Hepatocyte (in vitro differentiated cells): Measurements from ENCODE around the gene C1QTNF9B. TPM values are rescaled to one million over a fixed set of nuclear protein-coding genes. Genes with fewer than 3 reads are reported as not detected.
A peak's percentile ranks its signal among the peaks of the same experiment; 100 is the strongest.
"Not testable (repeated sequence)": the region's sequence is repeated elsewhere in the genome, so short reads cannot be mapped to it uniquely, and the experiment has no call there.

Source experiments
- DNase-seq: peaks from one replicate; pipeline ENCODE4 v3.0.0-alpha.2; 2016; ENCODE audit warnings: low spot score
- H2AFZ ChIP-seq: fragments of 200-600 bp; sonication (generic); 2 replicates; pipeline ENCODE4 v1.6.0; 2016; ENCODE audit warnings: antibody characterized with exemption, mild to moderate bottlenecking
- H3K27ac ChIP-seq: fragments of 200-600 bp; sonication (generic); 2 replicates; pipeline ENCODE4 v1.5.1; 2016; ENCODE audit warnings: mild to moderate bottlenecking
- H3K27me3 ChIP-seq: fragments of 200-600 bp; sonication (generic); 2 replicates; pipeline ENCODE4 v1.6.1; 2016
- H3K36me3 ChIP-seq: fragments of 200-600 bp; sonication (generic); replicated peaks from 2 replicates; pipeline ENCODE4 v1.5.1; 2016; ENCODE audit warnings: low read depth; ENCODE audit not compliant: insufficient read depth
- H3K4me1 ChIP-seq: fragments of 200-600 bp; sonication (generic); 2 replicates; pipeline ENCODE4 v1.5.1; 2016; ENCODE audit warnings: mild to moderate bottlenecking, moderate library complexity; ENCODE audit not compliant: insufficient read depth
- H3K4me2 ChIP-seq: fragments of 200-600 bp; sonication (generic); 2 replicates; pipeline ENCODE4 v1.6.0; 2016
- H3K4me3 ChIP-seq: fragments of 200-600 bp; sonication (generic); 2 replicates; pipeline ENCODE4 v1.5.1; 2016; ENCODE audit warnings: mild to moderate bottlenecking
- H3K79me2 ChIP-seq: fragments of 200-600 bp; sonication (generic); 2 replicates; pipeline ENCODE4 v1.6.0; 2017; ENCODE audit warnings: mild to moderate bottlenecking
- H3K9me2 ChIP-seq: fragments of 200-600 bp; sonication (generic); replicated peaks from 2 replicates; pipeline ENCODE4 v1.6.0; 2017; ENCODE audit warnings: mild to moderate bottlenecking; ENCODE audit not compliant: insufficient read depth
- H3K9me3 ChIP-seq: fragments of 200-600 bp; sonication (generic); 2 replicates; pipeline ENCODE4 v1.5.1; 2016; ENCODE audit warnings: low read depth, mild to moderate bottlenecking
- H4K20me1 ChIP-seq: fragments of 200-600 bp; sonication (generic); 2 replicates; pipeline ENCODE4 v1.6.0; 2016; ENCODE audit warnings: mild to moderate bottlenecking; ENCODE audit not compliant: insufficient read depth, poor library complexity, severe bottlenecking
- EZH2 ChIP-seq: fragments of 200-600 bp; sonication (generic); IDR thresholded peaks from 2 replicates; pipeline ENCODE4 v1.6.1; 2016; ENCODE audit warnings: antibody characterized with exemption, mild to moderate bottlenecking, borderline replicate concordance
- EZH2phosphoT487 ChIP-seq: fragments of 200-600 bp; sonication (generic); IDR thresholded peaks from one replicate; pipeline ENCODE4 v1.6.1; 2018; ENCODE audit warnings: antibody characterized with exemption, mild to moderate bottlenecking, low read depth, moderate library complexity; ENCODE audit not compliant: unreplicated experiment, severe bottlenecking
- WGBS: methylation state at CpG from one replicate; pipeline ENCODE4 v1.1.6; 2016; ENCODE audit warnings: low lambda C conversion rate; ENCODE audit errors: missing lambda C conversion rate; 5-methylcytosine and 5-hydroxymethylcytosine counted together
- polyA plus RNA-seq: library from polyadenylated mRNA; unstranded; fragments of >200 nt; fragmentation: Nextera tagmentation; extraction: Ambion mirVana; gene quantifications from 2 replicates; pipeline ENCODE4 v1.2.1, GENCODE V29; 2016
- total RNA-seq: library from RNA; depleted of rRNA; stranded (reverse); fragments of >200 nt; gene quantifications from 2 replicates; pipeline ENCODE4 v1.2.3, GENCODE V29; 2014
- TF ChIP-seq, protein P1 (sequence below): fragments of 200-600 bp; sonication (generic); IDR thresholded peaks from 2 replicates; pipeline ENCODE4 v1.5.1; 2016; ENCODE audit warnings: antibody characterized with exemption, mild to moderate bottlenecking; ENCODE audit not compliant: poor library complexity

Gene C1QTNF9B
- total and polyA plus RNA-seq, 2 experiments from 2014 or later: 0.29 TPM; not detected in 1

DNA sequence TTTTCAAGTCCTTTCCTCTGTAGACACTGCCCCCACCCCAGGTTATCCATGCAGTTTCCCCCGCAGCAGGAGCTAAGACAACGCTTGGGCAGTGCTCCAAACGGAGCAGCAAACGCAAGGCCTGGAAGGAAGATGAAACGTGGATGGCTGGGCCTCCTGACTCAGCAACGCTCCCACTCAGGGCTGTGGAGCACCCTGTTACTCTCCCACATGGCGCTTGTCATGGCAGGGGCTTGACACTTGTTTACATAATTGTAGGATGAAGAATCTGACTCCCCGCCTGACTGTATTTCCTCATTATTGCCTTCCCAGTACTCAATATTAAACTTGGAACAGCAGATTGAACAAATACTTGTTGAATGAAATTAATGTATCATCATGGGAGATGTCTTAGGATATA, 799 bp upstream of the C1QTNF9B start:
- Histone ChIP-seq H3K4me1 (no peaks in the 10 kb centered on the region), H3K36me3 (no peaks in the 10 kb centered on the region), H3K27ac (no peak overlapping the region), H3K9me2 (no peaks in the 10 kb centered on the region), H2AFZ (no peak overlapping the region), H3K4me2 (no peak overlapping the region), H4K20me1 (no peaks in the 10 kb centered on the region), H3K79me2 (no peaks in the 10 kb centered on the region), H3K9me3 (no peaks in the 10 kb centered on the region), H3K4me3 (no peak overlapping the region), H3K27me3 (peaks cover 17% of the 10 kb centered on the region)
- TF ChIP-seq, protein P1, sequence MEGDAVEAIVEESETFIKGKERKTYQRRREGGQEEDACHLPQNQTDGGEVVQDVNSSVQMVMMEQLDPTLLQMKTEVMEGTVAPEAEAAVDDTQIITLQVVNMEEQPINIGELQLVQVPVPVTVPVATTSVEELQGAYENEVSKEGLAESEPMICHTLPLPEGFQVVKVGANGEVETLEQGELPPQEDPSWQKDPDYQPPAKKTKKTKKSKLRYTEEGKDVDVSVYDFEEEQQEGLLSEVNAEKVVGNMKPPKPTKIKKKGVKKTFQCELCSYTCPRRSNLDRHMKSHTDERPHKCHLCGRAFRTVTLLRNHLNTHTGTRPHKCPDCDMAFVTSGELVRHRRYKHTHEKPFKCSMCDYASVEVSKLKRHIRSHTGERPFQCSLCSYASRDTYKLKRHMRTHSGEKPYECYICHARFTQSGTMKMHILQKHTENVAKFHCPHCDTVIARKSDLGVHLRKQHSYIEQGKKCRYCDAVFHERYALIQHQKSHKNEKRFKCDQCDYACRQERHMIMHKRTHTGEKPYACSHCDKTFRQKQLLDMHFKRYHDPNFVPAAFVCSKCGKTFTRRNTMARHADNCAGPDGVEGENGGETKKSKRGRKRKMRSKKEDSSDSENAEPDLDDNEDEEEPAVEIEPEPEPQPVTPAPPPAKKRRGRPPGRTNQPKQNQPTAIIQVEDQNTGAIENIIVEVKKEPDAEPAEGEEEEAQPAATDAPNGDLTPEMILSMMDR: no peak
- TF ChIP-seq EZH2phosphoT487 (no peak), EZH2 (no peak)
- DNase-seq: no peak
- WGBS: 79% methylated on average over 8 of the region's 8 CpGs

DNA sequence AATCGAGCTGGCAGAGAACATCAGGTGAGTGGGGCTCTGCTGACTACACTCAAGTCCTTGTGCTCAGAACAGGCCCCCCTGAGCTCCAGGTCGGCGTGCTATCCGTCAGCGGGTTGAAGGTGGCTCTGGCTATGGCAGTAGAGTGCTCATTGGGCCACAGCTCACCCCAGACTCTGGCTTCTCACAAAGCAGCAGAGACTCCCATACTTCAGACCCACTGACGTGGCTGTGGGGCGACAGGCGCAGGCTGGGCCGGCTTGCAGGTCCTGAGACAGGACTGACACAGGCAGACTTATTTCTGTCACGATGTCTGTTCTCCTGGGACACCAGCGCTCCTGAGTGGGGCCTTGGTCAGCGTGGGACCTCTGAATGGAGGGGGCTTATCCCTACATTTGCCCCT, 2.6 kb downstream of the C1QTNF9B start:
- not testable (repeated sequence) for DNase-seq, H3K36me3 ChIP-seq, H3K4me3 ChIP-seq, H3K4me2 ChIP-seq, H3K9me3 ChIP-seq, H4K20me1 ChIP-seq, H3K9me2 ChIP-seq, H3K27ac ChIP-seq, H3K27me3 ChIP-seq, H2AFZ ChIP-seq, H3K4me1 ChIP-seq, H3K79me2 ChIP-seq
- WGBS: 93% methylated on average over 9 of the region's 12 CpGs

DNA sequence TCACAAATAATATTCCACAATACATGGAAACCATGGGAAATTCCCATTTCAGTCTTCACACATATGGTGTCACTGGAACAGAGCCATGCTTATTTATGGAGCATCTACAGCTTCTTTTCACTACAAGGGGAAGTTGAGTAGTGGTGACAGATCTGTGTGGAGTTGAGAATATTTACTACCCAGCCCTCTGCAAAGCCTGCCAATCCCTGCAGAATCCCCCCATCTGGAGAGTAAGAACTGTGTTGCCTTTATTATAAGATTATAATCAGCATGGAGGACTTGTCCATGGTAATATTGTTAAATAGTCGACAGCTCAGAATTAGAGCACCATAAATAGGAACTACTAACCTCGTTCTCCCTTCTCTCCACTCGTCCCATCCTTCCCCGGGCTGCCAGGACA, 3.5 kb downstream of the C1QTNF9B start:
- not testable (repeated sequence) for H3K4me2 ChIP-seq, H3K9me2 ChIP-seq, H3K27me3 ChIP-seq, H2AFZ ChIP-seq, H3K36me3 ChIP-seq, H3K27ac ChIP-seq, DNase-seq, H3K4me1 ChIP-seq, H3K9me3 ChIP-seq, H4K20me1 ChIP-seq, H3K79me2 ChIP-seq, H3K4me3 ChIP-seq
- 96% methylated on average over 4 of the region's 4 CpGs for whole genome bisulfite sequencing

DNA sequence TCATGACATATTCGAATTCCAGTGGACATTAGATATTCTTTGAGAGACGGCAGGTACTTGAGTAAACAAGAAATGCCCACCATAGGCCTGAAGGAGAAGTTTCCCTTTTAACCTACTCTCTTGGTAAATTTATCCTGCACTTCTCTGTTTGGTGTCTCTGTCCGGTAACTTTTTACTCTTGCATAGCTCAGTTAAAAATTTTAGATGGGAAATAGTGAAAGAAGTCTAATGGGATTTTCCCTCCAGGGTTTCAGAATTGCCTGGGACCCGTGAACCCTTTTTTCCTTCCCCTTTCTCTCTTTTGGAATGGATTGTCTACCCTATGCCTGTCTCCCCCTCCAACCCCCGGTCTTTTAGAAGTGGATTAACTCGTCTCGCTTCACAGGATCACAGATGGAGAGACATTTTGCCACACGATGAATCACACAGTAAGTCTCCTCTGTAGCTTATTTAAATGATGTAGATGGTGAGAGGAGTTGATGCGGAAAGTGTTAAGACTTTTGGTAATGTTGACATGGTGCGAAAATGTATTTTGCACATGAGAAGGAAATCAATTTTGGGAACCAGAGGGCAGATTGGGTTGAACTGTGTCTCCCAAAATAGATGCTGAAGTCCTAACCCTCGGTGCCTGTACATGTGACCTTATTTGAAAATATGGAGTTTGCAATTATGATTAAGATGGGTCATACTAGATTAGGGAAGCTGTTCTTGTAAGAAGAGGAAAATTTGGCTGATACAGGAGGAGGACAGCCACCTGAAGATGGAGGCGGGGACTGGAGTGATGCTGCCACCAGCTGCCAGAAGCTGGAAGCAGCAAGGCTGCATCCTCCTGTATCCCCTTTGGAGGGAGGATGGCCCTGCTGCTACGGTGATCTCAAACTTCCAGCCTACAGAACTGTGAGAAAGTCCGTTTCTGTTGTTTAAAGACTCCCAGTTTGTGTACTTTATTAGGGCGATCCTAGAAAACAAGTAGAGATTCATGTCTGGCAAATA, 7.4 kb downstream of the C1QTNF9B start:
- no peak for DNase-seq
- Histone ChIP-seq H3K4me1 (peaks cover 8% of the 10 kb centered on the region), H3K36me3 (no peaks in the 10 kb centered on the region), H3K9me3 (no peaks in the 10 kb centered on the region), H3K9me2 (no peaks in the 10 kb centered on the region), H2AFZ (peak overlapping the region; percentile 69), H3K4me2 (peak overlapping the region; percentile 83), H4K20me1 (no peaks in the 10 kb centered on the region), H3K27ac (peak overlapping the region; percentile 32), H3K27me3 (no peaks in the 10 kb centered on the region), H3K79me2 (peaks cover 23% of the 10 kb centered on the region), H3K4me3 (peak overlapping the region; percentile 48)
- WGBS: 28% methylated on average over 15 of the region's 15 CpGs
- TF ChIP-seq EZH2phosphoT487: no peak
- TF ChIP-seq, protein P1: peak; percentile 36
